DMS114 treated with DMSO at 0.1 percent for 48 hours (cell line): ENCODE results near the gene CALHM2.
"Not testable (repeated sequence)": the region's sequence is repeated elsewhere in the genome, so short reads cannot be mapped to it uniquely, and the experiment has no call there.

Source experiments
- DNase-seq: peaks from one replicate; lab custom pipeline; 2025; ENCODE audit not compliant: unreplicated experiment; lab: John Stamatoyannopoulos, UW

CALHM2 gene

DNA sequence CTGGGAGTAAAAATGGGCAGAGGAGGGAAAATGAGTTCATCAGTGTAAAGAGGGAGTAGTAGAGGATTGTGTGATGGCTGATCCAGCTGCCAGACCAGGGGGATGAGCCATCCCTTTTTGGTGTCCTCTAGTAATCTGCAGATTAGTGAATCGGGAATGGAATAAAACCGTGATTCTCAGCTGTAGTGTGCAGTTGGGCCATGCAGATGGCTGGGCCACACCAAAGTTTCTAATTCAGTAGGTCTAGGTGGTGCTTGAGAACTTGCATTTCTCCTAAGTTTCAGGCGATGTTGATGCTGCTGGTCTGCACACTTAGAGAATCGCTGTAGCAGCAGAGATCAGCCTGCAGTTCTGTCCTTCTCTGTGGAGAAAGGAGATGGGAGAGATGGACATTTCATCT lies 33.1 kb downstream of the CALHM2 start:
- DNase-seq, result no peak

DNA sequence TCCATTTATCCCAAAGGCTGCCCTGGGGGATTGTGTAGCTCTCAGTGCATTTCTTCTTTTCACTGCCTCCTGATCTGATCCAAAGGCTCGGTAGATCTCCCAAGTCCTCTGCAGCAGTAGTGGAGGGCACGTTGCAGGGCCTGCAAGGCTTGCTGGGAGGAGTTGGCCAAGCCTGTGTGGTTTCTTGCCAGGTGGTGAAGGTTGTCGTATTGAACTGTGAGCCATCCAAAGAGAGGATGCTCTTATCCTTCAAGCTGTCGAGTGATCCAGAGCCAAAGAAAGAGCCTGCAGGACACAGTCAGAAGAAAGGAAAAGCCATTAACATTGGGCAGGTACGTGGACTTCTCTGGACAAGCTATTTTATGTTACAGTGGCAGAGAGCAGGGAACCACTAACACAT lies 34.6 kb downstream of the CALHM2 start:
- no peak for DNase-seq

DNA sequence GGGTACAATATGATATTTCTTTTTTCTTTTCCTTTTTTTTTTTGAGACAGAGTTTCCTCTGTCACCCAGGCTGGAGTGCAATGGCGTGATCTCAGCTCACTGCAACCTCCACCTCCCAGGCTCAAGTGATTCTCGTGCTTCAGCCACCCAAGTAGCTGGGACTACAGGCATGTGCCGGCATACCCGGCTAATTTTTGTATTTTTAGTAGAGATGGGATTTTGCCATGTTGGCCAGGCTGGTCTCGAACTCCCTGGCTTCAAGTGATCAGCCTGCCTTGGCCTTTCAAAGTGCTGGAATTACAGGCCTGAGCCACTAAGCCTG lies 35.1 kb downstream of the CALHM2 start:
- DNase-seq, result not testable (repeated sequence)

DNA sequence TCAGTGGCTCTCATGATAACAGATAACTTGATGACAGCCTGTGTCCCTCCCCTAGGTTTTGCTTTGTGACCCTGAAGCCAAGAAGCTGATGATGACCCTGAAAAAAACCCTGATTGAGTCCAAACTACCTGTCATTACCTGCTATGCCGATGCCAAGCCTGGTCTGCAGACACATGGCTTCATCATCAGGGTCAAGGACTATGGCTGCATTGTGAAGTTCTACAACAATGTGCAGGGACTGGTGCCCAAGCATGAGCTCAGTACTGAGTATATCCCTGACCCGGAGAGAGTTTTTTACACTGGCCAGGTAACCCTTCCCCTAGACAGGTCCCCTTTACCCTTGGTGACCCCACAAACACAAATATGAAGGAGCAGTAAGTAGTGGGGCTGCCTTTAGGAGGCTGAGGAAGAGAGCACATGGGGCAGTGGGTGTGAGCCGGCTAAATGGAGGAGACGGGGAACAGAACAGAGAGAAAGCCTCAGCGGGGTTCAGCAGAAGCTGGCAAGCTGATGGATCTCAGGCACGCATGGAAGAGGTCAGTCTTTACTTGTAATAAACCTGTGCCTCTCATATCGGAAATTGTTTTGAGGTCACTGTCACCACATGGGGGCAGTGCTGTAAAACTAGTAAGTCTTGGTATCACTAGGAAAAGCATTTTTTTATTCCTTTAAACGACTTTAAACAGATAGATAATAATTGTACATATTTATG lies 35.6 kb downstream of the CALHM2 start:
- peak; percentile 43 for DNase-seq

DNA sequence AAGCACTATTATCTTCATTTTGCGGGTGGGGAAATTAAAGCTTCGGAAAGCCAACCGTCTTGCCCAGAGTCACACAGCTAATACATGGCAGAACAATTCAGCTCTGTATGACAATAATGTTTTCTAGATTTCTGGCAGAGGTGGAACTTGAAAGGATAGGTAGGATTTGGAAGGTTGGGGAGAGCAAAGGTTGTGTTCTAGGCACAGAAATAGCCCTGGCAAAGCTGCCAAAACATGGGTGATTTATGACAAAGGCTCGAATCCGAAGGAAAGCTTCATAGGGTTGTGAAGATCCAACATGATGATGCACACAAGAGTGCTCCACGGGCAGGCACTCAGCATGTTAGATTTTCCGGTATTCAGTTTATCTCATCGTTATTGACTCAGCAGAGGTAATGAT lies 36.6 kb downstream of the CALHM2 start:
- no peak for DNase-seq

DNA sequence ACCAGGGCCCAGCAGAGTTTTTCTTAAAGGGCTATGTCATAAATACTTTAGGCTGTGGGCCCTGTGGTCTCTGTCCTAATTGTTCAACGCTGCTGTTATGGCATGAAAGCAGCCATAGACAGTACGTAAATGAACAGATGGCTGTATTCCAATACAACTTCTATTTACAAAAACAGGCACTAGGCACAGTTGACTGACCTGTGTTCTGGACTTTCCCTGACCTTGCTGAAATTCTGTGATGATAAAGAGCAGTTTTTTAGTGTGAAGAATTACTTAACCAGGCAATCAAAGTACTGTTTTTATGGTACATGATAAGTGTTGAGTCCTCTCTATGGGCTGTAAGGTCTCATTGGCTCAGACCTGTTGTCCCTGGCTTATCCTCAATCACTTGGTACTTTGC lies 38.6 kb downstream of the CALHM2 start:
- no peak for DNase-seq

DNA sequence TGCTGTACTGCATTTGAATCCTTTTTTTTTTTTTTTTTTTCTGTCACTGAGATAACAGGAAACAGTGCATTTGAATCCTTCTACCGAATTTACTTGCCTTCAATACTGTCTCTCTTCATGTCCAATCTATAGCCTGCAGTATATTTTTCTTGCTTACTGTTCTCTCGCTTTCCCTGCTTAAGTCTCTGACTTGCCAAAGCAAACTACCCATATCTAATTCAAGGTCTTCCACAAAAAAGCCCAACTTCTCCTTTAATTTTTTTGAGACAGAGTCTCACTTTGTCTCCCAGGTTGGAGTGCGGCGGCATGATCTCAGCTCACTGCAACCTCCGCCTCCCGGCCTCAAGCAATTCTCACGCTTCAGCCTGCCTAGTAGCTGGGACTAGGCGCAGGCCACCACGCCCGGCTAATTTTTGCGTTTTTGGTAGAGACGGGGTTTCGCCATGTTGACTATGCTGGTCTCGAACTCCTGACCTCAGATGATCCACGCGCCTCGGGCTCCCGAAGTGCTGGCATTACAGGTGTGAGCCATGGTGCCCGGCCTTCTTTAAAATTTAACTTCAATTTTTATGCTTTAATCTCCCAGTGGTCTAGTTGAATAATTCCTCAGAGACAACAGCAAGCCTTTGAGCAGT lies 54.9 kb downstream of the CALHM2 start:
- no peak for DNase-seq

DNA sequence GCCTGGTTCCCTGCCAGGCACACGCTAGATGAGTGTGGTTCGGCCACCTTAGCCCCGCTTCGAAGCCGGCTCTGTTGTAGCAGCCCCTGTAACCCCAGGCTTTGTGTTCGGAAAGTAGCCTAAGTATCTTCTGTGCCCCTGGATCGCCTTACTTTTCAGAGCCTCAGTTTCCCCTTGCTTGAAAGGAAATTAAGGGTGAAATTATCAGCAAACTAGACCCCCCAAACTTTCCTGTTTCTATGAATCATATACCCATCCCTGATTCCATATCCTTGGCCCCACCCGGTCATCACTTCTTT lies 55.4 kb downstream of the CALHM2 start:
- DNase-seq, result no peak
